GOT3 (cell line): ENCODE data around the gene SLIT1.

ENCODE experiments used
- DNase-seq: peaks from one replicate; lab custom pipeline; 2025; ENCODE audit warnings: mixed read lengths; lab: John Stamatoyannopoulos, UW

The SLIT1 gene

GRCh38 chr10:97200616-97201015 lies 14.9 kb upstream of the SLIT1 start:
- DNase-seq = no peak

GRCh38 chr10:97199152-97199551 lies 13.4 kb upstream of the SLIT1 start:
- no peak for DNase-seq

- no peak for DNase-seq
Measured at GRCh38 chr10:97197030-97197500, 11.3 kb upstream of the SLIT1 start.

GRCh38 chr10:97196223-97197029 lies 10.7 kb upstream of the SLIT1 start:
- no peak for DNase-seq

GRCh38 chr10:97195706-97196222 lies 10.0 kb upstream of the SLIT1 start:
- DNase-seq = no peak

GRCh38 chr10:97192952-97193435 lies 7.2 kb upstream of the SLIT1 start:
- DNase-seq = no peak

- DNase-seq = no peak
Measured at GRCh38 chr10:97190450-97190849, 4.7 kb upstream of the SLIT1 start.

- DNase-seq = no peak
Measured at GRCh38 chr10:97188261-97188711, 2.5 kb upstream of the SLIT1 start.

GRCh38 chr10:97186911-97187310 lies 1.2 kb upstream of the SLIT1 start:
- DNase-seq = no peak

- DNase-seq = no peak
Measured at GRCh38 chr10:97184971-97185325, 811 bp downstream of the SLIT1 start.

- no peak for DNase-seq
Measured at GRCh38 chr10:97183314-97183713, 2.4 kb downstream of the SLIT1 start.

- DNase-seq = no peak
Measured at GRCh38 chr10:97182288-97182990, 3.3 kb downstream of the SLIT1 start.

GRCh38 chr10:97180986-97181385 lies 4.8 kb downstream of the SLIT1 start:
- DNase-seq = no peak

- DNase-seq = no peak
Measured at GRCh38 chr10:97180363-97180755, 5.4 kb downstream of the SLIT1 start.

- no peak for DNase-seq
Measured at GRCh38 chr10:97179731-97180362, 5.9 kb downstream of the SLIT1 start.

- DNase-seq = no peak
Measured at GRCh38 chr10:97179311-97179710, 6.4 kb downstream of the SLIT1 start.

- no peak for DNase-seq
Measured at GRCh38 chr10:97178074-97178473, 7.7 kb downstream of the SLIT1 start.

GRCh38 chr10:97176226-97176625 lies 9.5 kb downstream of the SLIT1 start:
- no peak for DNase-seq

- no peak for DNase-seq
Measured at GRCh38 chr10:97175586-97175985, 10.2 kb downstream of the SLIT1 start.

- no peak for DNase-seq
Measured at GRCh38 chr10:97174941-97175340, 10.8 kb downstream of the SLIT1 start.

- DNase-seq = no peak
Measured at GRCh38 chr10:97174276-97174775, 11.4 kb downstream of the SLIT1 start.

GRCh38 chr10:97173036-97173435 lies 12.7 kb downstream of the SLIT1 start:
- DNase-seq = no peak
